Gastroesophageal sphincter (tissue), 4 donors: ENCODE data around the gene PAX7. TPM values are rescaled to one million over a fixed set of nuclear protein-coding genes. Genes with fewer than 3 reads are reported as not detected.

ENCODE experiments used
- ATAC-seq: fragments of 150-250 bp; one replicate; pipeline ENCODE4 v1.9.1; 2016; ENCODE audit warnings: mild to moderate bottlenecking, moderate library complexity
- H3K27ac ChIP-seq, 4 donors: fragments of 200-600 bp; sonication (generic) in 3 of 4; 1 replicate in 3 of 4; 2 replicates in 1 of 4; pipeline ENCODE4 v1.5.1; 2016 to 2019
- H3K27me3 ChIP-seq: fragments of 200-600 bp; sonication (generic); one replicate; pipeline ENCODE4 v1.5.1; 2019
- H3K36me3 ChIP-seq, 2 donors: fragments of 200-600 bp; sonication (generic); one replicate each; pipeline ENCODE4 v1.5.1; 2019; ENCODE audit warnings: control low read depth in 1 of 2
- H3K4me1 ChIP-seq, 3 donors: fragments of 200-600 bp; sonication (generic); 1 replicate in 2 of 3; 2 replicates in 1 of 3; pipeline ENCODE4 v1.5.1; 2016 to 2019; ENCODE audit warnings: control low read depth in 2 of 3
- H3K4me3 ChIP-seq, 2 donors: fragments of 200-600 bp; sonication (generic); one replicate each; pipeline ENCODE4 v1.5.1; 2019; ENCODE audit warnings: mild to moderate bottlenecking in 1 of 2, moderate library complexity in 1 of 2
- H3K9me3 ChIP-seq, 3 donors: fragments of 200-600 bp; sonication (generic); one replicate each; pipeline ENCODE4 v1.5.1; 2017 to 2019; ENCODE audit warnings: control low read depth in 2 of 3
- CTCF ChIP-seq, 4 experiments: fragments of 200-600 bp in 2 of 4; fragments of 450-650 bp in 2 of 4; sonication (generic) in 1 of 4; IDR thresholded peaks; one replicate each; pipeline ENCODE4 v1.5.1; 2017 to 2019; ENCODE audit warnings: antibody characterized with exemption in 4 of 4, mild to moderate bottlenecking in 2 of 4, moderate library complexity in 2 of 4
- EP300 ChIP-seq: sonication (generic); formaldehyde crosslinking; IDR thresholded peaks from one replicate; pipeline ENCODE4 v1.6.1; 2017; ENCODE audit warnings: antibody characterized with exemption, mild to moderate bottlenecking
- POLR2A ChIP-seq, 2 donors: fragments of 450-650 bp; IDR thresholded peaks; one replicate each; pipeline ENCODE4 v1.6.1; 2017; ENCODE audit warnings: antibody characterized with exemption in 2 of 2, mild to moderate bottlenecking in 2 of 2, moderate library complexity in 1 of 2
- POLR2AphosphoS5 ChIP-seq: sonication (generic); formaldehyde crosslinking; IDR thresholded peaks from one replicate; pipeline ENCODE4 v1.6.1; 2017; ENCODE audit warnings: antibody characterized with exemption
- WGBS, 2 donors: methylation state at CpG; one replicate each; pipeline ENCODE4 v1.1.5; 2018; ENCODE audit warnings: low coverage in 1 of 2; 5-methylcytosine and 5-hydroxymethylcytosine counted together
- total RNA-seq, 4 donors: library from RNA; depleted of rRNA; stranded (reverse); fragments of >200 nt; gene quantifications; one replicate each; pipeline ENCODE4 v1.1.0, GENCODE V29; 2016

Gene PAX7
- total RNA-seq, 4 donors from 2014 or later, result not detected

- H3K27me3 ChIP-seq, result peaks cover 95% of the 10 kb centered on the region
- H3K4me1 ChIP-seq, result no peaks in the 10 kb centered on the region
- no peak for ATAC-seq
- H3K27ac ChIP-seq, result no peak overlapping the region
- WGBS, 2 donors, result 85% methylated on average over 14 of the region's 22 CpGs; no CpG with 5 or more reads in 1 of the 2 donors
- TF ChIP-seq CTCF (IDR thresholded peaks at IDR 0.05) (no peak), POLR2AphosphoS5 (no peak), POLR2A (IDR thresholded peaks at IDR 0.05) (no peak), EP300 (no peak)
- no peaks in the 10 kb centered on the region for H3K36me3 ChIP-seq
- no peak overlapping the region for H3K4me3 ChIP-seq
- H3K9me3 ChIP-seq, result no peaks in the 10 kb centered on the region
These were observed 104.8 kb downstream of the PAX7 start for GRCh38 chr1:18735224-18735997.

GRCh38 chr1:18736958-18737357 lies 106.3 kb downstream of the PAX7 start:
- no CpG with 5 or more reads among the region's 6 CpGs for WGBS, 2 donors
- peaks cover 93% of the 10 kb centered on the region for H3K27me3 ChIP-seq
- H3K4me3 ChIP-seq, result no peak overlapping the region
- TF ChIP-seq EP300, result no peak
- no peak for TF ChIP-seq POLR2AphosphoS5
- no peak for TF ChIP-seq POLR2A (IDR thresholded peaks at IDR 0.05)
- no peak for TF ChIP-seq CTCF (IDR thresholded peaks at IDR 0.05)
- no peak overlapping the region for H3K27ac ChIP-seq
- H3K36me3 ChIP-seq, result no peaks in the 10 kb centered on the region
- H3K9me3 ChIP-seq, result no peaks in the 10 kb centered on the region
- no peak for ATAC-seq
- H3K4me1 ChIP-seq, result no peaks in the 10 kb centered on the region

DNA sequence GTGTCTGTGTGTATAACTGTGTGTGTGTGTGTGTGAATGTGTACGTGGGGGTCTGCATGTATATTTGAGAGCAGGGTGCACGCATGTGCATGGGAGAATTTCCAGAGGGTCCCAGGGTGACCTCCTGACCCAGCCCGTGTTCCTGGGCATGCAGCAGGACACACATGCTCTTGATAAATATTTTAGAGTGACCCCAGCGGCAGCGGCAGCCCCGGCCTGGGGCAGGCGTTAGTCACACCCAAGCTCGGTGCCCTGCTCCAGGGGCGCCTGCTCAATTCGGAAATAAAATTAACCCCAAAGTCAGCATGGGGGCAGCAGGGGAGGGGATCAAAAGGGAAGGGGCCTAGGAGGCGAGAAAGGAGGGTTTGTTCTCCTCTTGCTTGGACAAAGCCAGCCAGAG lies 107.5 kb downstream of the PAX7 start:
- 33 to 34% methylated on average over 3 to 8 of the region's 11 CpGs for whole genome bisulfite sequencing, 2 donors
- H3K27ac ChIP-seq, result no peak overlapping the region
- H3K36me3 ChIP-seq, result no peaks in the 10 kb centered on the region
- TF ChIP-seq POLR2AphosphoS5, result no peak
- H3K9me3 ChIP-seq, result no peaks in the 10 kb centered on the region
- no peak for ATAC-seq
- H3K27me3 ChIP-seq, result peaks cover 92% of the 10 kb centered on the region
- no peaks in the 10 kb centered on the region for H3K4me1 ChIP-seq
- H3K4me3 ChIP-seq, result no peak overlapping the region

DNA sequence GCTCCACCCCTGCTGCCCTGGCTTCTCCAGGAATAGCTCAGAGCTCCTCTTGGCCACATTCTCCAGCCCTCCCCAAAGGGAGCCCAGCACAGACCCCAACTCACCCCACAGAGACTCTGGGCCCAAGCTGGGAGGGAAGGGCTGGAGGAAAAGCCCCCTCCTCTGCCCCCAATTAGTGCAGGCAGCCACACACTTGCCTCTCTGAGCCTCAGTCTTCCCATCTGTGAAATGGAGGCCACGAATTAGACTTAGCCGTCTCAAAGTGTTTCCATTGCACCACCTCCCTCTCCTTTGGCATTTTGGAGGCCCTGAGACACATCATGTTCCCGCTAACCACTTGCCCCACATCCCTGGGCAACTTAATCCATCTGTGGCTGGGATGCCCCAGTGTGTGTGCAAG lies 108.0 kb downstream of the PAX7 start:
- WGBS, 2 donors, result 80 to 85% methylated on average over 1 to 3 of the region's 3 CpGs
- peaks cover 92% of the 10 kb centered on the region for H3K27me3 ChIP-seq

GRCh38 chr1:18739408-18739807 lies 108.8 kb downstream of the PAX7 start:
- 64 to 77% methylated on average over 3 to 6 of the region's 6 CpGs for WGBS, 2 donors
- no peak overlapping the region for H3K4me3 ChIP-seq
- H3K4me1 ChIP-seq, result no peaks in the 10 kb centered on the region
- ATAC-seq, result no peak
- H3K9me3 ChIP-seq, result no peaks in the 10 kb centered on the region
- H3K27me3 ChIP-seq, result peaks cover 91% of the 10 kb centered on the region
- TF ChIP-seq CTCF (IDR thresholded peaks at IDR 0.05) (no peak), EP300 (no peak)
- no peaks in the 10 kb centered on the region for H3K36me3 ChIP-seq
- no peak overlapping the region for H3K27ac ChIP-seq

More for the DNA sequence above, 108.0 kb downstream of the PAX7 start:
- no peaks in the 10 kb centered on the region for H3K36me3 ChIP-seq
- TF ChIP-seq POLR2A (IDR thresholded peaks at IDR 0.05) (no peak), EP300 (no peak), CTCF (IDR thresholded peaks at IDR 0.05) (no peak), POLR2AphosphoS5 (no peak)
- H3K27ac ChIP-seq, result no peak overlapping the region
- H3K9me3 ChIP-seq, result no peaks in the 10 kb centered on the region
- no peaks in the 10 kb centered on the region for H3K4me1 ChIP-seq
- no peak for ATAC-seq
- no peak overlapping the region for H3K4me3 ChIP-seq
